SIG-M5 (cell line): ENCODE measurements around the gene PMM2.
"Not testable (repeated sequence)": the region's sequence is repeated elsewhere in the genome, so short reads cannot be mapped to it uniquely, and the experiment has no call there.

Experiments used
- DNase-seq: peaks from one replicate; lab custom pipeline; 2025; lab: John Stamatoyannopoulos, UW

PMM2 gene

DNA sequence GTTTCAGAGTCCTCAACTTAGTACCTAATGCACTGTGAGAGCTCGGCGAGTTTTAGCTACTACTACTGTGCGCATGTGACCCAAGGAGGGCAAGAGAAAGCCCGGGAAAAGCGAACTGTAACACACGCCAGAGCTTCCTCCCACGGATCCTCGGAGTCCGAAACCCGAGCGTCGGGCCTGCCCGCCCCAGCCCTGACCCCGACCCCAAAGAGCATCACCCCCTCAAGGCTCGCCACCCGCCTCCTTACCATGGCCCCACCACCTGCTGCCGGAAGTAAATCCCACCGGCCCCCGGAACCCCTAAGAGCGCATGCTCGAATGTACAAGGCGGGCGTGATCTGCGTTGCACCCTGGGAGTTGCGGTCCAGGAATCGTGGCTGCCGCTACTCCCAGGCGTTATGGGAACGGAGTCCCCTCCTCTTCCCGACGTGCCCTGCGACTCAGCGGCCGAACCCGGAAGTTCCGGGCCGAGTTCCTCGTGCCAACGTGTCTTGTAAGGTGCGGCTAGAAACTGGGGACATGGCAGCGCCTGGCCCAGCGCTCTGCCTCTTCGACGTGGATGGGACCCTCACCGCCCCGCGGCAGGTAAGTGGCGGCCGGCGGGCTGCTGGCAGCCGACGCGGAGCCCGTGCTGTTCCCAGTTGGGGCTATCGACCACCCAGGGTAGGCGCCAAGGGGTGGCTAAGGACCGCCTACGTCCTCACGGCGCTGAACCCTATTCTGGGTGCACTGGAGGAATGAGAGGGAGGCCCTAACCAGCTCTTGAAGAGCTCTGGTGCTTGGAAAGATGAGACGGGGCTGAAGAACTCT lies at the start of gene PMM2, which contains the start of gene TMEM186:
Gene PMM2 (plus strand): TSS at position 476 of the 810 bp plus-strand sequence. CDS start 44 bp downstream, at position 520.
Gene TMEM186 (minus strand): TSS at position 276 of the 810 bp plus-strand sequence. CDS start 25 bp downstream, at position 251.
- DNase-seq = peak; percentile 63

DNA sequence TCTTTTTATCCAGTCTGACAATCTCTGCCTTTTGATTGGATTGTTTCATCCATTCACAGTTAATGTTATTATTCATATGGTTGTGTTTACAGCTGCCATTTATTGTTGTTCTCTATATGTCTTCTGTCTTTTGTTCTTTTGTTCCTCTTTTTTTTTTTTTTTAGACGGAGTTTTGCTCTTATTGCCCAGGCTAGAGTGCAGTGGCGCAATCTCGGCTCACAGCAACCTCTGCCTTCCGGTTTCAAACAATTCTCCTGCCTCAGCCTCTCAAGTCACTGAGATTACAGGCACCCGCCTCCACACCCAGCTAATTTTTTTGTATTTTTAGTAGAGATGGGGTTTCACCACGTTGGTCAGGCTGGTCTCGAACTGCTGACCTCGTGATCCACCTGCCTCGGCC lies 48.7 kb upstream of the PMM2 start:
- not testable (repeated sequence) for DNase-seq

DNA sequence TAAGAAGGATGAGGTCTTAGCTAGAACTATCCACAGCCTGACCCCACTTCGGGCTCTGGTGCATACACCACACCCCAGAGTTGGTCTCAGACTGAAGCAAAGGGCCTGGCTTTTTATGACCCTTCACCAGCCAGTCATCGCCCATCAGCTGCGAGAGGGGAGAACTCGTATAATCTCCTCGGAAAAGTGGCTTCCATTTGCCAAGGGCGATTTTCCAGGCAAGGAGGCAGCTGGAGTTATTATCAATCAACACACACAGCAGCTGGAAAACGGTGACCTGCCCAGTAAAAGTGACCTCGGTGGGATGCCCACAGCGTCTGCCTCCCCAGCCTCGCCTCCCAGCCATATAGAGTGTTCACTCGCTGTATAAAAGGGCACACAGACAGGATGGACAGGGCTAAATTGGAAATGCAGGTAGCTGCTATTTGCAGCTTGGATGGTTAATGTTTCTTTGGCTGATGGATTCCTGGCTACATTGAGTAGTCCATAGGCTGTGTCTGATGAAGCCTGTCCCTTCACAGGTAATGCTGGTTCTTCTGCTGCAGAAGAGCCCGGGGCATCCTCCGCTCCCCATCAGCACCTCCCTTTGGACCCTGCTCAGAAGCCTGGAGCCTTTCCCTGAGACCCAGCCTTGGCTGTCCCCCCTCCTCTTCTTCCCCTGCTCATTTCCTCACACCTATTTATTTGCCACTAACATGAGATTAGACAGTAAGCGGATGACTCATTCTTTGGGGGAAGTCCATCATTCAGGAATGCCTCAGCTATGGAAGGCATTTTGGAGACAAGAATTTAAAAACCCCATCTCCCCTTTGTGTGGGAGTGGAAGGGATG lies 45.9 kb upstream of the PMM2 start:
- DNase-seq = no peak

DNA sequence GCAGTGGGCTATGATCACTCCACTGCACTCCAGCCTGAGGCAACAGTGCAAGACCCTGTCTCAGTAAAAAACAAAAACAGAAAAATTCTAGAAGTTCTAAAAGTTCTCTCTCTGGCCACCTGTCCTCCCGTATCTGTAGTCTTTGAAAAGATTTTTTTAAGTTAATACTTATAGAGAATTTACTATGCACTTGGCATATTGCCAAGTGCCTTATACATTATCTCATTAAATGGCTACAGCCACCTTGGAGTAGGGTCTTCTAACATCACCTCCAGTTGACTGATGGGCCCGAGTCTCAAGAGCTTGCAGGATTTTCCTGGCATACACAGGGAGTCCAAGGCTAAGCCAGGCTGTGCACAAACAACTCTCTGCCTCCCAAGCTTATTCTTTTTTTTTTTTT lies 44.9 kb upstream of the PMM2 start:
- DNase-seq = no peak

DNA sequence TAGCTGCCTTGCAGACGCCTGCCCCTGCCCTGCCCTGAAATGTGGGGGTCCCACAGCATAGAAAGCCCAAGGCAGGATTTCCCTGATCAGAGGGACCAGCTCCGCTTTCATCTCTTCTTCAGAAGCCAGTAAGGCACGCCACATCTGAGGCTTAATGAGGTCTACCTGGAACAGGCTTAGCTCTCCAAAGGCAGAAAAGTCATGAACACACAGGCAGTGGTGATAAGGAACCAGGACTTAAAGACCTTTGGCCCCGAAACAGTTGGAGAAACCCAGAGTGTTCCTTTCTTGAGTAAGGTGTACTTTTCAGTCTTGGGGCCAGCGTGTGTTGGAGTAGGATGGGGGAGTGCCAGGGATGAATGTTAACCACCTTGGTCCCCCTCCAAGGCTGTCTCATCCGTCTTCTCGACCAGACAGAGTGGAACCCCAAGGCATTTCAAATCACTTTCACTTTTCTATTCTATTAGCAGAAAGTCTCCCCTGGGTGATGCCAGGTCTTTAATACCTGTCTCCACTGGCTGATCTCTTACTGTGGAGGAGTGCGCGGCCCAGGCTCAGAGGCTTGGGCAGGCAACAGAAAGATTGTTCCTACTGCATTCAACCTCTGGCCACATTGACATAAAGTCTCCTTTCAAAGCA lies 44.1 kb upstream of the PMM2 start:
- no peak for DNase-seq

DNA sequence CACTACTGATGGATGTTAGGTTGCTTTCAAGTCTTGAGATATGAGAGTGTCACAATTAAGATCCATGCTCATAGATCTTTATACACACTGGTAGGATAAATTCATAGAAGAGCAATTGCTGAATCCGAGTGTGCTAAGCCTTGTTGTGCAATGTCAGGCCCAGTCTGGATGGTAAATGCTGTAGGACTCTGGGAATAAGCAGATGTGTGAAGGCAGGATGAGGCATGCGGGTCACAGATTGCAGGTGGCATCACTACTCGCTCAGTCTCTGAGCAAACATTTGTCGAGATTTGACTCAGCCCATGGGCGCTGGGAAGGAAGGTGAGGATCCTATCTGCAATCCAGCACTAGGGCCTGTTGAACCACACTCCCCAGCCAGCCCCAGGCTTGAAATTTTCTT lies 40.9 kb upstream of the PMM2 start:
- DNase-seq = no peak

DNA sequence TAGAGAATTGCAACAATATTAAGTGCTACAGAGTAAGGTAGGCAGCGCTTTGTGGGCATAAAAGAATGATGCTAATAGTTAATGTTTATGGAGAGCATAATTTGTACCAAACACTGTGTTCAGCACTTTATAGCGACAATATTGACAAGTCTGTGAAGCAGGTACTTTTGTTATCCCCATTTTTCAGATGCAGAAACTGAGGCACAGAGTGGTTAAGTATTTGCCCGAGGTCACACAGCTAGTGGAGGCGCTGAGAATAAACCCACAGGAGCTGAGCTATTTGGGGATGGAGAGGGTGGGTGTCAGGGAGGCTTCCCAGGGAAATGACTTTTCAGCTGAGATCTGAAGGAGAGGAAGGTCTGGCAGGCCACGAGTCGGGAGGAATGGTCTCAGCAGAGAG lies 39.6 kb upstream of the PMM2 start:
- DNase-seq = no peak

DNA sequence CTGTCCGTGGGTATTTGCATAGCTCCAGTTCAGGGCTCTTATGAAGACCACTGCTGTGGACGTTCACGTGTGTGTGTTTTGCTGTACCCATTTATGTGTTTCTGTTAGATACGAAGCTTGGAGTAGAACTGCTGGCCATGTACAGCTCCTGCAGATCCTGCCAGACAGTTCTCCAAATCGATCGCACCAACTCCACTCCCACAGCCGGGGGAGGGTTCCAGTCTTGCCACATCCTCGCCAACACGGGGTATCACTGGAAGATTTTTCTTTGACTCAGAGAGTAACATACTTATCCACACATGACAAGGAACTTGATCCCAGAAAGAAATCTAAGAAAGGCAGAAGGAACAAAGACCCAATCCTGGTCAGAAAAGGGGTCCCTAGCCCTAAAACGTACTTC lies 37.6 kb upstream of the PMM2 start:
- DNase-seq = no peak

DNA sequence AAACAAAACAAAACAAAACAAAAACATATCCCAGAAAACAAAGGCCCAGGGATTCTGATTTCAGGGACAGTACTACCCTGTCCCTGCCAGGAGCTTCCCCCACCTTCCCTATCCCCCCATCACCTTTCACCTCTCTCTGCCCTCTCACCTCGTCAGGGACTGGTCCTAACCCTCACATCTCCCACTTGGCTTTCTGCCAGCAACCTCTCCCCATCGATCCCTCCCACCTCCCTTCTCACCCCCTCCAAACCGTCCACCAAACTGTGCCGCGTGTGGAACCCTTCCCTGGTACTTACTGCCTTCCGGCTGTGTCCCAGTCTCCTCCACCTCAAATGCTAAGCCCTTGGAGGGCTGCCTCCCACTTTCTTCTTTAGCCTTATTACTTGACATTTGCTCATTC lies 36.6 kb upstream of the PMM2 start:
- DNase-seq = no peak

DNA sequence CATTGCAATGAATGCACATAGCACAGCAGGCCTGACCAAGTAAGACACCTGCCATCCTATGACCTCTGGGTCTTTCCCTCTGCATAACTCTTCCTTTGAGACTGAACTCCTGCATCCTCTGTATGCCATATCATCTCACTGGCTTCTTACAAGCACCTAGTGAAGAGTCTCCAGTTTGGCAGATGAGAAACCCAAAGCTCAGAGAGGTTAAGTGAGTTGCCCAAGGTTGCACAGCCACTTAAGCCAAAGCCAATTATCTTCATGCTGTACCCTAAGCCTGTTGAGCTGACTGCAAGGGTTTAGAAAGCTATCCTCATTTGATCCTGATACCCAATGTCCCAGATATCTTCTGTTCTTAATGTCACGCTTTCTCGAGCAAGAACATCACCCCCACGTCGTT lies 35.4 kb upstream of the PMM2 start:
- DNase-seq = no peak

DNA sequence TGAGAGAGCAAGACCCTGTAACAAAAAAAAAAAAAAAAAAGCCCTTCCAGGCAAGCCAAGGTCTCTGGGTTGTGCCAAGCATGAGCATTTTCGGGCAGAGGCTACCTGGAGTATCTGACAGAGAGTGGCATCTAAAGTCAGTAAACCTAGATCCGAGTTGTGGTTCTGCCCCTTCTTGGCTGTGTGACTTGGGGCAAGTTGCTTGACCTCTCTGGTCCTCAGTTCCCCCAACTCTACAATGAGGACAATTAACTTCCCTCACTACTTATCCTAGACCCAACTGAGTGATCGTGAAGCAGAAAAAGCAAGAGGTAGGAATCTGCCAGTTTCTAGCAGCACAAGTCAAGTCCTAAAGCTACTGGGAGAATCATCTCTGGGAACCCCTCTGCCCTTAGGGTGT lies 34.6 kb upstream of the PMM2 start:
- DNase-seq = no peak

DNA sequence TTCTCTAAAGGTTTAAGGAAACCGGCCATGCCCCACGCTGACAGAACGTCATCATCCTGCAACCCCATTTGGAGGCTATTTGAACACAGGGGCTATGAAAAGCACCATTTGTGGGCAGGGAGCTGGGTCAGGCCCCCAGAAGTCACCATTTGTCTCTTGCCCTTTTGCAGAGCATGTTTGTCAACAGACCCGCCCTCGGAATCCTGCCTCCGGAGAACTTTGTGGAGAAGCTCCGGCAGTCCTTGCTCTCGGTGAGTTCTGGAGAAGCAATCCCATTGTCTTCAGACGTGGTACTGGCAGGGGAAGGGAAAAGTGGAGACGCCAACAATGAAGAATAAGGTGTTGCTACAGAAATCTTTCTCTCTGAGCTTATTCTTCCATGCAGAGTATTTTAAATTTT lies 33.7 kb upstream of the PMM2 start:
- DNase-seq = no peak

DNA sequence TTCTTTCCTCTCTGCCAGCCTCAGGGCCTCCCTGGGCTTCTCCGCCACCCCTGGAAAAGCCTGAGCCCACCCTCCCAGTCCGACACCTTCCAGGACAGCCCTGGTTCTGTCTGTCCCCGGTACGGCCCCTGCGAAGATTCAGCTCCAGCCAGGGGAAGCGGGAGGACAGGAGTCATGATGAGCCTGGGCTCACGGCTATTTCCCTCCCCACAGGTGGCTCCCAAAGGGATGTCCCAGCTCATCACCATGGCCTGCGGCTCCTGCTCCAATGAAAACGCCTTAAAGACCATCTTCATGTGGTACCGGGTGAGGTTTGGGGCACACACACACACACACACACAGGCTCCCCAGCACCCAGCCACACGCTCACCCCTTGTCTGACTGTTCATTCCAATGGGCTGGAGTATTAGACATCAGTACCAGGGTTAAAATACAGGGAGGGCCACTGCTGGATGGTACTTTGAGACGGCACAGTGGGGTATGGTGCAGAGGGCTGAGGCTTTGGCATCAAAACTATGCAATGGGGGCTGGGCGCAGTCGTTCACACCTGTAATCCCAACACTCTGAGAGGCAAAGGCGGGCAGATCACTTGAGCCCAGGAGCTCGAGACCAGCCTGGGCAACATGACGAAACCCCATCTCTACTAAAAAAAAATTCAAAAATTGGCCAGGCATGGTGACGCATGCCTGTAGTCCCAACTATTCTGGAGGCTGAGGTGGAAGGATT lies 33.0 kb upstream of the PMM2 start:
- no peak for DNase-seq

DNA sequence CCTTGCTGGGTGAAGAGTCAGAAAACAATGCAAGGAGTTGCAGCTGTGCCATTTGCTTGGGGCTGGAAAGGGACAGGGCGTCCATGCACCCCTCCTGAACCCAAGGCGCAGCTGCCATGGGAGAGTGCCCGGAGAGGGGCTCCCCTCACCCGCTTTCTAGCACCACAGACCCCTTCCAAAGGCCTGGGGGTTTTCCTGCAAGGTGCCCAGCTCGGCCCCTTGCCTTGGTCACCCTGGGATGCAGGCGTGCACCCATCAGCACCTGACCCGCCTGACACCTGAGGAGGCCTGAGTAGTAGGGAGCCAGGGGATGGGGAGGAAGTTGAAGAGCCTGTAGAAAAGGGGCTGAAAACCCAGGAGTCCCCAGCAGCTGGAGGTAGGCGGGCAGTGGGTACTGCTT lies 30.5 kb upstream of the PMM2 start:
- DNase-seq = no peak

DNA sequence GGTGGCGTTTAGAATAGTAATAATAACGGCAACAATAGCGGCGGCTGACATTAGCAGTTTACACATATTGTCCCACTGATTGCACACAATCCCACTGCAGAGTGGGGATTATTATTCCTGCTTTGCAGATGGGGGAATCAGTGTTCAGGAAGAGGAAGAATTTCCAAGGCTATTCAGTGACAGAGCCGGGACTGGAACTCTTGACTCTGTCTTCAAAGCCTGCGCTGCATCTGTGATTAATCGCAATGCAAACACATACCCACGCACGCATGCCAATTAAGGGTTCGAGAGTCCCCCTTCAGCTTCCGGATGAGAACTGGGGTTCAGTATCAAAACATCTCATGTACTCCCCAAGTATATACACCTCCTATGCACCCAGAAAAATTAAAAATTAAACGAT lies 29.4 kb upstream of the PMM2 start:
- DNase-seq = no peak

DNA sequence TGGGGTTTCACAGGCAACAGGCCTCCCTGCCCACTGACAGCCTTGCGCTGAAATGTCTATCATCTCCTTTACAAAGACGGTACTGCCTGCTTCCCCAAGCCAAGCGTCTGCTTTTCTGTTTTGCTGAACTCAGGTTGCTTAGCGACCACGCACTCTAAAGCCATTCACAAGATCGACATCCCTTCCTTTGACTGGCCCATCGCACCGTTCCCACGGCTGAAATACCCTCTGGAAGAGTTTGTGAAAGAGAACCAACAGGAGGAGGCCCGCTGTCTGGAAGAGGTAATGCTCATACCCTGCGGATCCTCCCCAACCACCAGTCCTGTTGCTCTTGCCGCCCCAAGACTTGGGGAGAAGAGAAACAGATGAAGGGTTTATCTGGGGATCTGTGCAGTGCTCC lies 28.9 kb upstream of the PMM2 start:
- DNase-seq = no peak

DNA sequence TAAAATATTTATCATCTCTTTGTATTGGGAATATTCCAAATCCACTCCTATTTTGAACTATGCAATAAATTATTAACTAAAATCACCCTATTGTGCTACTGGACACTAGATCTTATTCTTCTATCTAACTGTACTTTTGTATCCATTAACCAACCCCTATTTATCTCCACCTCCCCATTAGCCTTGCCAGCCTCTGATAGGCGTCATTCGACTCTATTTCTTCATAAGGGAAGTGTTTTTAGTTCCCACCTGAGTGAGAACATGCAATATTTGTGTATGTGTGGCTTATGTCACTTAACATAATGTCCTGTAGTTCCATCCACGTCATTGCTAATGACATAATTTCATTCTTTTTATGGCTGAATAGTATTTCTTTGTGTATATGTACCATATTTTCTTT lies 24.1 kb upstream of the PMM2 start:
- no peak for DNase-seq

DNA sequence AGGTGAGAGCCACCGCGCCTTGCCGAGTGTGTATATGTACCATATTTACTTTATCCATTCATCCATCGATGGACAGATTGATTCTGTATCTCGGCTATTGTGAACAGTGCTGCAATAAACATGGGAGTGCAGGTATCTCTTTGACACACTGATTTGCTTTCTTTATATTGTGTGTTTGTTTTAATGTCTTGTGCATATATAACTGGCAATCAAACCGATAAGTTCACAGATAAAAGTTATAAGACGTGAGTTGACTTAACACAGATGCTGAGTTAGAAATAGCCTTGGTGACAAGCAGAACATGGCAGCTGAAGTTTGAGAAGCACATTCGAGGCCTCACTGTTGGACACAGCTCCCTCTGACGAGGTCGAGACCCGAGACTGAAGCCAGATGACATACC lies 23.4 kb upstream of the PMM2 start:
- no peak for DNase-seq

DNA sequence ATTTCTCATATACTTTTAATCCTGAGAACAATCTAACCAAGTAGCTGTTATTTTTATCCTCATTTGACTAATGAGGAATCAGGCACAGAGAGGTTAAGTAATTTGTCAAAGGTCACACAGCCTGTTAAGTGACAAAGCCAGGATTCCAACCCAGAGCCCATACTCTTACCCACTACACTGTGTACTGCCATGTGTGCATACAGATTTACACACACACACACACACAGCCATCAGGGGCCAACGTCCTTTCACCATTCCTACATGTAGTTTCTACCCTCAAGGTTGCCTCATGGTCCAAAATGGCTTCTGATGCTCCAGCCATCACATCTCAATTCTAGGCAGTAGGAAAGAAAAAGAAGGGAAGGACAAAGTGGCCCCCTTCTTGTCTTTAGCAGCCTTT lies 22.3 kb upstream of the PMM2 start:
- DNase-seq = no peak

DNA sequence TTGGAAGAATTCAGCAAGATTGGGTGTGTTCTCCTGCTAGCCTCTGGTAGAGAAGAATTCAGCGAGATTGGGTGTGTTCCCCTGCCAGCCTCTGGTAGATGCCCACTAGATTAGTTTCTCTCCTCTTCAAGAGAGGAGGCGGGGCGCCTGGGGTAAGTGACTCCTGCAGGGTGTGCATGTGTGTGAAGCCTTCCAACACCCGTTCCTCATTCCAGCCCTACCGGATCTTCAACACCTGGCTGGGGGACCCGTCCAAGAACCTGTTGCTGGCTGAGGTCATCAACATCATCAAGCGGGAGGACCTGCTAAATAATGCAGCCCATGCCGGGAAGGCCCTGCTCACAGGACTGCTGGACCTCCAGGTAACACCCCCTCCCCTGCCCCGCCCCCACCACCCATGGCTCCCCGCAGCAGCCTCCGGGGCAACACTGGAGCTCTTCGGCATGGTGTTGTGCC lies 21.5 kb upstream of the PMM2 start:
- no peak for DNase-seq

DNA sequence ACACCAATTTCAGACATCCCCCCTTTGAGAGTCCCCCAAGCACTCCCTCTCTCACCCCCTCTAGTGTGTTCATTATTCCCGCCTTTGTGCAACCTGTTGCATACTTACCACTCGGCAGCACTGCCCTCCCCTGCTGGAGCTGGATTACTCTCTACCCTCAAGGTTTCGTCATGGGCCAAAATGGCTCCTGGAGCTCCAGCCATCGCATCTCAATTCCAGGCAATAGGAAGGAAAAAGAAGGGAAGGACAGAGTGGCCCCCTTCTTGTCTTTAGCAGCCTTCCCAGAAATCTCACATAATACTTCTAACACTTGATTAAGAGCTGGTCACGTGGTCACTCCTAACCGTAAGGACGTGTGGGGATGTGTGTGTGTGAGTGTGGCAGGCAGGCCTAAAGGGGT lies 20.4 kb upstream of the PMM2 start:
- DNase-seq = no peak

DNA sequence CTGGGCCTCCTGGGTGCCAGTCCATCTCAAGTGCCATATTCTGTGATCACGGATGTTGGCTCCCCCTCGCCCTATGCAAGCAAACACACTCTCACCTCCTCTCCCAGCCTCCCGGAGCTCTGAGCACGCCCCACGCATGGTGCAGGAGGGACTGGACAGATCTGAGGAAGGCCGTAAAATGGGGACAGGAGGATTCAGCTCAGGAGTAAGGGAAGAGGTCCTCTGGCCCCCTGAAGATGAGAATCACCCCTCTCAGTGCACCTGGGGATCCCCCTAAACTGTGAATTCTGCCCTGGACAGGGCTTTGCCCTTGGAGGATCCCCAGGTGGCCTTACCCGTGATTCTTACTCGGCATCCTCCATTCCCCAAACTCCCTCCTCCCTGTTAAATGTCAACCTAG lies 15.8 kb upstream of the PMM2 start:
- DNase-seq = no peak
